HG02884 (cell line): ENCODE measurements around the gene SYNGR3.
"Not testable (repeated sequence)": the region's sequence is repeated elsewhere in the genome, so short reads cannot be mapped to it uniquely, and the experiment has no call there.

Experiments used
- ATAC-seq: cut with Tn5 transposase; IDR thresholded peaks from one replicate; pipeline ENCODE4 v1.9.1; 2021; ENCODE audit warnings: mild to moderate bottlenecking, moderate library complexity; ENCODE audit not compliant: unreplicated experiment

Gene SYNGR3

GRCh38 chr16:2006317-2006716 is 16.5 kb downstream of the SYNGR3 start:
- no peak for ATAC-seq

- no peak for ATAC-seq
Measured at GRCh38 chr16:2007081-2007836, 17.5 kb downstream of the SYNGR3 start.

- ATAC-seq: no peak
Measured at GRCh38 chr16:2008009-2008526, 18.3 kb downstream of the SYNGR3 start.

- no peak for ATAC-seq
Measured at GRCh38 chr16:2008631-2009163, 18.9 kb downstream of the SYNGR3 start.

GRCh38 chr16:2009164-2009711 is 19.5 kb downstream of the SYNGR3 start:
- peak; percentile 27 for ATAC-seq

GRCh38 chr16:2009791-2010510 is 20.2 kb downstream of the SYNGR3 start, which contains the start of gene ZNF598:
Gene ZNF598 (minus strand): TSS chr16:2009821.
- ATAC-seq: peak; percentile 87

GRCh38 chr16:2011726-2012125 is 22.0 kb downstream of the SYNGR3 start:
- not testable (repeated sequence) for ATAC-seq

- ATAC-seq: no peak
Measured at GRCh38 chr16:2013527-2013926, 23.8 kb downstream of the SYNGR3 start.

GRCh38 chr16:2015117-2015946 is 25.6 kb downstream of the SYNGR3 start:
- ATAC-seq: no peak

- no peak for ATAC-seq
Measured at GRCh38 chr16:2015947-2016208, 26.1 kb downstream of the SYNGR3 start.

GRCh38 chr16:2016407-2016922 is 26.7 kb downstream of the SYNGR3 start:
- ATAC-seq: no peak

- ATAC-seq: no peak
Measured at GRCh38 chr16:2019518-2019920, 29.7 kb downstream of the SYNGR3 start, which contains the start of gene NPW. Gene NPW (plus strand): TSS chr16:2019785.

GRCh38 chr16:2019921-2020831 is 30.4 kb downstream of the SYNGR3 start:
- ATAC-seq: no peak

- ATAC-seq: no peak
Measured at GRCh38 chr16:2022723-2023091, 32.9 kb downstream of the SYNGR3 start.

GRCh38 chr16:2023092-2024031 is 33.6 kb downstream of the SYNGR3 start:
- peak; percentile 42 for ATAC-seq

GRCh38 chr16:2024032-2024420 is 34.3 kb downstream of the SYNGR3 start:
- ATAC-seq: no peak

GRCh38 chr16:2025251-2025650 is 35.5 kb downstream of the SYNGR3 start:
- ATAC-seq: no peak

GRCh38 chr16:2025878-2026460 is 36.2 kb downstream of the SYNGR3 start:
- no peak for ATAC-seq
